NCI-H1436 (cell line): Measurements from ENCODE around the gene GLYATL1.
A peak's percentile ranks its signal among the peaks of the same experiment; 100 is the strongest.

Experiments
- DNase-seq: peaks from one replicate; lab custom pipeline; 2025; lab: John Stamatoyannopoulos, UW

Gene GLYATL1, protein sequence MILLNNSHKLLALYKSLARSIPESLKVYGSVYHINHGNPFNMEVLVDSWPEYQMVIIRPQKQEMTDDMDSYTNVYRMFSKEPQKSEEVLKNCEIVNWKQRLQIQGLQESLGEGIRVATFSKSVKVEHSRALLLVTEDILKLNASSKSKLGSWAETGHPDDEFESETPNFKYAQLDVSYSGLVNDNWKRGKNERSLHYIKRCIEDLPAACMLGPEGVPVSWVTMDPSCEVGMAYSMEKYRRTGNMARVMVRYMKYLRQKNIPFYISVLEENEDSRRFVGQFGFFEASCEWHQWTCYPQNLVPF

DNA sequence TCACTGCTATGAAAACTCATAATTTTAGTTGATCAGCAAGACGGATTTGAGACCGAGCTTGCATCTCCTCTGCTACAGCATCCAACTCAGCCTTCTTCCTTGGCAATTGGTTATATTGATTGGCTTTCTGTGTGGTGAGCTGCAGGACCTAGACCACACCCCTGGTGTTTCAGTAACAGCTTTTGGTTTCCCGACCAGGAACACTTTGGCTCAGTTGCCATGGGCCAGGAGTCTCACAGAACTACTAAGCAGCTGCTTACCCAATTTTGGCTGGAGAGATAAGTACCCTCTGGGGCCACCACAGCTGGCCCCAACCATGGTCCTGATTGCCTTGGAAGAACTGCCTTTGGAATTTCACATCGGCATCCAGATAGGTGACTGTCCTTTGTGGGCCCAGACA lies at the start of gene GLYATL1:
TSS of gene GLYATL1 (plus strand) at position 212 of the 400 bp plus-strand sequence. CDS start 7,600 bp downstream, outside the sequence.
- no peak for DNase-seq

DNA sequence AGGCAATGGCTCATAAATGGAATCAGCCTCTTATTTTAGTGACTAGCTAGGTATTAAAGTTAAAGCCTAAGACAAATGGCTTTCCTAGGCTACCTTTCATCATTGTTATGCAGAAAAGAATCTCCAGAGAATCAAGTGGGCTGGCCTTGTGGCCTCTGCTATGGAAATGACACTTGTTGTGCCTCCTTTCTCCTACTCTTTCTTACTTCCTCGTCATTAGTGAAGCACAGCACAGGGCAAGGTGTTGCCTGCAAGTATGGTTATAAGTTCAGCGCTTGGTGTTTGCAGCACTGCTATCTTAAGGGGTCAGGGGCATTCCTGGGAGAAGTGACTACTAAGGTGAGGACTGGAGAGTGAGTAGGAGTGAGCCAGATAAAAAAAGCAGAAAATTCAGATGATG lies 45.4 kb upstream of the GLYATL1 start:
- no peak for DNase-seq

DNA sequence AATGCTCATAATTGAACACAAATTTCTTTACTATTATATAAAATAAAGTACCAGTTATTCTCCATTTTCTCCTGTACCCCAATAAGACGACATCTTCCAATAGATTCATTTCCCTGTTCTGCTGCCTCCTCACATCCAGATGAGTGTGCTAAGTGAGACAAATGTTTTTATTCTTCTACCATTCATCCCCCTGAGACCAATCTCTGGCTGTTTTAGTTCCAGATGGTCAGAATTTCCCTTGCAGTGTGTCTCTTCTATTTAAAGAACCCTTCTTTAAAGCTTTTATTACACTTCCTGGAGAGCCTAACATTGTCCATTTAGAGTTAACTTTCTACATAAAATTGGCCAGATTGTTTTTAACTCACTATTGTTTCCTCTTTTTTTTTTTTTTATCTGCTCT lies 41.2 kb upstream of the GLYATL1 start:
- DNase-seq, result no peak

- no peak for DNase-seq
Observed at GRCh38 chr11:58900479-58901420, 38.5 kb upstream of the GLYATL1 start.

DNA sequence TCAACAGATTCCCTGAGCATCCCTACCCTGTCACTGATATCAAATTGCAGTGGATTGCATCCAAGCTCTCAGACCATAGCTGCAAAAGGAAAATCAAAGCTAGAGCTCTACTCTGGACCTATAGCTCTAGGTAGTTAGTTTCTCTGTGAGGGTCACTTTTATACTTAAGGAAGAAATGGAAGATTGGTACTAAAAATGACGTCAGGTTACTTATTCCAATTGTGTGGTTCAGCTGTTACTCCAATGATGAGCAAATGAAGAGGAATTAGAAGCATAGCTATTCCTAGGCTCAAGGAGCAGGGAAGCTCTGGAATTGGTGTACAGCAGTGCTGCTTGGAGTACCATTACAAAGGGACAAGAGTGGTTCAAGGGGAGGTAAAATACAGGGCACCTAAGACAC lies 36.4 kb upstream of the GLYATL1 start:
- no peak for DNase-seq

DNA sequence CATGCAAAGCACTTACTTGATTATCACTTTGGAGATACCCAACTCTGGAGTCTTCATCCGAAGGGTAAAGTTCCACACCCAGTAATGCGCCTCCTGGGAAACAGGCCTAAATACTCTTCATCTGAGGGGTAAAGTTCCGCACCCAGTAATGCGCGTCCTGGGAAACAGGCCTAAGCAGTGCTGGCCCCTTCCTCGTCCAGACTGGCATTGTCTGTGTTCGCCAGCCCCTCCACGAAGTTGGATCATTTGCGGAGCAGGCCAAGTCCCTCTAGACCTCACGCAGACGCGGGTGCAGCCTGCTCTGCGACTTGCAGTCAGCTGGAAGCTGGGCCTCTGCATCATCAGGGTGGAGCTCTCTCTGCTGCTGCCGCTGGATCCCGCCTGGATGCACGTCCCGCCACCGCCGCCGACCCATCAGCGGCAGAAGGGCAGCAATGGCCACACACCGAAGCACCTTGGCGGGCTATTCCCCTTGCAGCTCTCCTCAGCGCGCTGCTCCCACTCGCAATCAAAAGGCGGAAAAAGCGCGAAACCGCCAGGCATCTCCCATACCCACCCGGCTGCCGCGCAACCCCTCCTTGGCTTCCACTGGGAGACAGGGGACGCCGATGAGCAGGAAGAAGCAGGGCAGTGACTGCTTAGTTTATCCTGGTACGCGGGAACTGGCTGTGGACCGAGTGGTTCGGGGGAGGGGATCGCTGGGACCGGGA lies 34.1 kb upstream of the GLYATL1 start:
- DNase-seq, result no peak

DNA sequence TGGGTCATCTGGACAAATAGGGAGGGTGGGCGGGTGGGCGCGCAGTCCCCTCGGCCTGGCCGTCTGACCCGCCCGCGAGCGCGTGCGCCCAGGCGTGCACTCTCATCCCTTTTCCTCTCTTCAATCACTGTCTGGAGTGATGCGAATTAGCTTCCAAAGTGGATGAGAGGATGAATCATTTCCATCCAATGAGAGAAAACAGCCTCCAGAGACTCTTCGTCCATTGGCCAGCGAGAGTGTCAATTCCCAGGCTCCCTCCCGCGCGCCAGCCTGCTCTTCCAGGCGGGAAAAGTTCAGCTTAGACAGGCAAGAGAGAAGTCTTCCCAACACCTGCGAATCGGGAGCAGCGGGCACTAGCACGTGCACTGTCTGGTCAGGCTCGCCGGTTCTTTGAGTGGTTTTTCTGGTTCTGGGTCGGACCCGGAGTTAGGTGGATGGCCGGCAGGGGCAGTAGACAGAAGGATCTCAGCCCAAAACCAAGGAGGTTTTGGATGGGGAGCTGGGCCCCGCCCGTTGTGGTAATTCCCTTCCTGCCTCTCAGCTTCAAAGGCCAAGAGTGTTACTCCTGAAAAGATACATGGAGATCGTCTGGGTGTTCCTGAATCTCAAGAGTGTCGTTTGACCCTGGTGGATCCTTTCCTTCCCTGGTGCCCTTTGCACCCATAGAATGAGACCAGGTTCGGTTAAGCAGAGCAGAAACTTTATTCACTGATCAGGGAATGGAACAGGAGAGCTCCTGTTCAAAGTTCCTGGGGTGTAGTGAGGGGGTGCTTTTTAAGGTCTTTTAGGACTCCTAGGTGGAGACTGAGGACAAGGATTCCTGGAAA lies 33.4 kb upstream of the GLYATL1 start:
- DNase-seq, result peak; percentile 31

GRCh38 chr11:58907780-58908179 lies 31.5 kb upstream of the GLYATL1 start:
- DNase-seq, result no peak

DNA sequence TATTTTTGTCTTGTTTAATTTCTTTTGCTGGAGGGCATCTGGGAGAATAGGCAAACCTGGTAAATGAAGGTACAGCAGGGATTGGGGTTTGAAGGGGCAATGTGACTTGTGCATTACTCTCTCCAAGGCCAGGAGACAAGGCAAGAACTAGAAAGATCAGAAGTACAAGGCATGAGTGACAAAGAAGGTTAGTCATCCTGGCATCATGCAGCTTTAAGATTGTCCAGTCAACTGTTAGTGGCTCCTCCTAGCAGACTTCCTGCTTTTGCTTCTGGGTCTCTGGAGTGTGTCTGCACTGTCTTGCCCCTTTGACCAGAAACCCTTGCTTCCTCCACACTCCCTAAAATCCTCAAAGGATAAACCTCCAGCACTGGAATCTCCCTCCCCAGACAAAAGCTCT lies 27.2 kb upstream of the GLYATL1 start:
- no peak for DNase-seq

DNA sequence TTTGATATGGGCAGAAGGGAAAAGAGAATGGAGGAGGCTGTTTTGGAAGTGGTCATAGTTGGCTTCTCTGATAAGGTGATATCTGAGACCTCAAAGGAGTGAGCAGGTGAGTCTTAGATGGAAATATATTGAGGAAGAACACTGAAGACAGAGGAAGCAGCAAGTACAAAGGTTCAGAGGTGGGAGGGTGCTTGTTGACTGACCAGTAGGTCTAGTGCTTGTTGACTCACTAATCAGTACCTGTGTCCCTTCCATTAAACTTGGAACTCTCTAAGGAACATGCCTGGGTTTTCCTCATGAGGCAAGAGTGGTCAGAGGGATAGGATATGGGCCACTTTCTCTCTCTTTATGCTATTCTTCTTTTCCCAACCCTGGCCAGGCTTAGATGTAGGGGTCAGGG lies 25.6 kb upstream of the GLYATL1 start:
- DNase-seq, result no peak

DNA sequence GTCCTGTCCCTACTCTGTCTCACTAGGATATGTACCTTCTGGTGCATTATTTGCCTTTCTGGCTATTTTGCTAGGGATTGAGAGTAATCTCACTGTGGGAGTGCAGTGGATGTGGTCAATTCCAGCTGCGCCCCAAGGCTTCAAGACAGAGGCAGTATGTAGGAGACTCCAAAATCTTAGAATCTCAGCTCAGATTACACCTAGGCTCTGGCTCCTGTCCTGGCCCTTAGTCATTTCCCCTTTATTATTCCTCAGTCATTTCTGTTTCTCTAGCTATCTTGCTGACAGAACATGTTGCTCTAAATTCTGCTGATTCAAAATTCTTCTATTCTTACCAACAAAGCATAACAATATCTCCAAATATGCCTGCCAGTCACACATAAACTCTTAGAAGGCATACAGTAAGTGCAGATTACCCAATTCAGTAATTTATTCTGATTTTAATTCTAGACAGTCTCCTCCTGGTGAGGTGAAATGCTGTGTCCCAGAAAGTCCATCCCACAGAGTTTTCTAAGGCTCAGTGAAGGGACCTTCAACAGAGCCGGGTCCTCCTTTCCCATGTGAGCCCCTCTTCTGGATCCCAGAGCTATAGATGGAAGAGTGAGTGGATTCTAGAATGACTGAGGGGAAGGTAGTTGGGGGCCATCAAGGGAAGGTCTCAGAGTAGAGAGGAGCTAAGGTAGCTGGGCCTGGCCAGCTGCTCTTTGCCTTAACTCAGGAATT lies 24.3 kb upstream of the GLYATL1 start:
- no peak for DNase-seq

- no peak for DNase-seq
Observed at GRCh38 chr11:58916637-58917036, 22.7 kb upstream of the GLYATL1 start.

DNA sequence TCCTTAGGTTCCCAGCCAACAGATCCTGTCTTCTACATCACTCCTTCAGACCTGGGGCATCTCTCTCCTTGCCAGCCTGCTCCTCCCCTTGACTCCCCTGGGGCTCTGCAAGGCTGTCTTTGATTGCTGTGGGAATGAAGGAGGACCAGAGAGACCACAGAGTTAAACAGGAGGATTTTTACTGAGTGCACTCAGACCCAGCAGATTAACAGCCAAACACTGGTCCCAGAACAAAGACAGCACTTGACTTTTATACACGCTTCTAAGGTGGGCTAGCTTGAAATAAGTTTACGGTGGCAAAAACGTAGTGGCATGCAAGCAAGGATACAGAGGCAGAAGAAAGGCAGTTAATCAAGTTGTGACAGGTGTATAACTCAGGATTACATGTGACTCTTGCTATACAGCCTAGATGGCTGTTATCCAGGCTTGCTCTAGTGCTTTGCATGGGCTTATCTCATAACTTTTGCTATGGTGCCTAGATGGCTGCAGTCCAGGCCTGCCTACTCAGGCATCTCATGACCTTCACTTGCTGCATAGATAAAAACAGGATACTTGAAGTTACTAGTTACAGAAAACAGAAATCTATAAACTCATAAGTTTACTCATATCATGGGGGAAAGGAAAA lies 22.0 kb upstream of the GLYATL1 start:
- DNase-seq, result no peak

DNA sequence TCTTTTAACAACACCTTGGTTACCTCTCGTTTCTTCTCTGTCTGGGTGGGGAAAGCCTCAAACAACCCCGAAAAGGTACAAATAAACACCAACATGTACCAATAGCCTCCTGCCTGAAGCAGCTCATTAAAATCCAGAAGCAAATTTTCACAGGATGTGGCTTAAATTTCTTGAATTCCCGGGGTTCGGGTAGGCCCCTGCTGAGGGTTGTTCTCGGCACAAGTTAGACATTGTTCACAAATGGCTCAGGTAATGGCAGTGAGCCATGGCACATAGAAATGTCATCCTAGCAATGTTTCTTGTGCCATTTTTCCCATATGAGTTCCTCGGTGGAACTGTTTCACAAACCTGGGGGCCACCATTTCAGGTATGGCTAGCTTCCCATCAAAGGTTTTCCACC lies 19.7 kb upstream of the GLYATL1 start:
- DNase-seq, result no peak

DNA sequence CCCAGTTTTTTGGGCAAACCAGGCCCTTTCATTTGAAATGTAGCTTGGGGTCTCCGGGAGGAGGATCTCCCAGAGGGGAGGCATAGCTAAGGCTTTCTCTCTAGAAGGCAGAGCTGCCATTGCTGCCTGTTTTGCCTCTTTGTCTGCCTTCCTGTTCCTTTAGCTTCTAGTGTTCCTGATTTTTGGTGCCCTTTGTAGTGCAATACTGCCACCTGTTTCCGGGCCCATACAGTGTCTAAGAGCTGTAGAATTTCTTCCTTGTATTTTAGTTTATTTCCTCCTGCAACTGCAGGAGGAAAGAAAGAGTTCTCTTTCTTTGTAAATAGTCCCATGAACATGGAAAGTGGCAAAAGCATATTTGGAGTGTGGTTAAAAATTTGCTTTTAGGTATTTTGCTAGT lies 19.3 kb upstream of the GLYATL1 start:
- no peak for DNase-seq

DNA sequence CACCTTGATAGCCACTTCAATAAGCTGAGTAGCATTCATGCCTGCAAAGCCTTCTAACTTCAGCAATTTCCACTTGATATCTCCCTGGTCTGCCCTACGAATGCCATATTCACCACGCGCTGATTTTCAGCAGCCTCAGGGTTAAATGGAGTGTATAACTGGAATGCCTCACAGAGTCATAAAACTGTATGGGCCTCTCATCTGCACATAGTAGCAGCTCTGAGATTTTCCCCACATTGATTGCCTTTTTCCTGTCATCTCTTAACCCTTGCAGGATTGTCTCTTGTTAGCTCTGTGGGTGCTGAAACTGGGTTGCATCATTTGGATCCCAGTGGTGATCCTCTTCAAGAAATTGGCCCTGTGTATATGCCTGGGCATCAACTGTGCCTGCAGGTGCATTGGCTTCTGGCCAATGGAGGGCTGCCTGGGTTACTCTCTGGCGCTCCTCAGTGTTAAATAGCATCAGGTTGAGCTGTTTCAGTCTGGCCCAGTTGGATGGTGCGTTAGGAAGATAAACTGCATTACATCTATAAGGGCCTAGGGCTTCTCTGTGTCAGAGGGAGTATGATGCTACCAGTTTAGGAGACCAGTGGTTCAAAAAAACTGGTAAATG lies 17.4 kb upstream of the GLYATL1 start:
- DNase-seq, result no peak

GRCh38 chr11:58922479-58922878 lies 16.8 kb upstream of the GLYATL1 start:
- no peak for DNase-seq

DNA sequence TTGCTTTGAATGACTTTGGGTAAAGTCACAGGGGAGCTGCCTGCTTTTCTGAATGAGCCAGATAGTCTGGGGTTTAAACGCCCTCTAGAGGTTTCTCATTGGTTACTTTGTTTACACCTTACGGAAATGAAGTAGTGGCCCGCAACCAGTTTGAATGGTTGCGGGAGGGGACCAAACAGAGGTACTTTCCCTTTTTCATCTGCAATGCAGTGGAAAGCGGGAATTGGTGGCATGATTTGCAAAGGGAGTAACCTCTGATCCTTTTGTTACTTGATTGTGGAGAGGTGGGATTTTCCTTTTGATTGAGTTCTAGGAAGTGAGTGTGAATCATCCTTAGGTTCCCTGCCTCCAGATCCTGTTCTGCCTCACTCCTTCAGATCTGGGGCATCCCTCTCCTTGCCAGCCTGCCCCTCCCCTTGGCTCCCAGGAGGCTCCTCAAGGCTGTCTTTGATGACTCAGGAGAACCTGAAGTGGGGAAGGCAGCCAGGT lies 15.9 kb upstream of the GLYATL1 start:
- no peak for DNase-seq

- DNase-seq, result no peak
Observed at GRCh38 chr11:58924230-58924629, 15.1 kb upstream of the GLYATL1 start.

GRCh38 chr11:58926251-58926650 lies 13.0 kb upstream of the GLYATL1 start:
- no peak for DNase-seq
